ENCODE data around the gene PTCRA. TPM values are rescaled to one million over a fixed set of nuclear protein-coding genes. Genes with fewer than 3 reads are reported as not detected.

PTCRA gene
- total RNA-seq, 1 experiment from 2014 or later: not detected

GRCh38 chr6:42889815-42890214, 26.0 kb upstream of the PTCRA start:
- no peak for TF ChIP-seq TCF7L2 (IDR thresholded peaks at IDR 0.05; ENCODE audit: low read depth, low read length)
- no peak for TF ChIP-seq SIN3A (IDR thresholded peaks at IDR 0.05; ENCODE audit: borderline replicate concordance, insufficient read depth, low read depth, low read length)
- TF ChIP-seq, protein P1, sequence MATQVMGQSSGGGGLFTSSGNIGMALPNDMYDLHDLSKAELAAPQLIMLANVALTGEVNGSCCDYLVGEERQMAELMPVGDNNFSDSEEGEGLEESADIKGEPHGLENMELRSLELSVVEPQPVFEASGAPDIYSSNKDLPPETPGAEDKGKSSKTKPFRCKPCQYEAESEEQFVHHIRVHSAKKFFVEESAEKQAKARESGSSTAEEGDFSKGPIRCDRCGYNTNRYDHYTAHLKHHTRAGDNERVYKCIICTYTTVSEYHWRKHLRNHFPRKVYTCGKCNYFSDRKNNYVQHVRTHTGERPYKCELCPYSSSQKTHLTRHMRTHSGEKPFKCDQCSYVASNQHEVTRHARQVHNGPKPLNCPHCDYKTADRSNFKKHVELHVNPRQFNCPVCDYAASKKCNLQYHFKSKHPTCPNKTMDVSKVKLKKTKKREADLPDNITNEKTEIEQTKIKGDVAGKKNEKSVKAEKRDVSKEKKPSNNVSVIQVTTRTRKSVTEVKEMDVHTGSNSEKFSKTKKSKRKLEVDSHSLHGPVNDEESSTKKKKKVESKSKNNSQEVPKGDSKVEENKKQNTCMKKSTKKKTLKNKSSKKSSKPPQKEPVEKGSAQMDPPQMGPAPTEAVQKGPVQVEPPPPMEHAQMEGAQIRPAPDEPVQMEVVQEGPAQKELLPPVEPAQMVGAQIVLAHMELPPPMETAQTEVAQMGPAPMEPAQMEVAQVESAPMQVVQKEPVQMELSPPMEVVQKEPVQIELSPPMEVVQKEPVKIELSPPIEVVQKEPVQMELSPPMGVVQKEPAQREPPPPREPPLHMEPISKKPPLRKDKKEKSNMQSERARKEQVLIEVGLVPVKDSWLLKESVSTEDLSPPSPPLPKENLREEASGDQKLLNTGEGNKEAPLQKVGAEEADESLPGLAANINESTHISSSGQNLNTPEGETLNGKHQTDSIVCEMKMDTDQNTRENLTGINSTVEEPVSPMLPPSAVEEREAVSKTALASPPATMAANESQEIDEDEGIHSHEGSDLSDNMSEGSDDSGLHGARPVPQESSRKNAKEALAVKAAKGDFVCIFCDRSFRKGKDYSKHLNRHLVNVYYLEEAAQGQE (IDR thresholded peaks at IDR 0.05; ENCODE audit: insufficient read depth in 1 of 2, low read depth in 2 of 2, low read length in 1 of 2): no peak
- TF ChIP-seq POLR2AphosphoS5 (IDR thresholded peaks at IDR 0.05; ENCODE audit: low read depth, low read length): no peak
- TF ChIP-seq, protein P2, sequence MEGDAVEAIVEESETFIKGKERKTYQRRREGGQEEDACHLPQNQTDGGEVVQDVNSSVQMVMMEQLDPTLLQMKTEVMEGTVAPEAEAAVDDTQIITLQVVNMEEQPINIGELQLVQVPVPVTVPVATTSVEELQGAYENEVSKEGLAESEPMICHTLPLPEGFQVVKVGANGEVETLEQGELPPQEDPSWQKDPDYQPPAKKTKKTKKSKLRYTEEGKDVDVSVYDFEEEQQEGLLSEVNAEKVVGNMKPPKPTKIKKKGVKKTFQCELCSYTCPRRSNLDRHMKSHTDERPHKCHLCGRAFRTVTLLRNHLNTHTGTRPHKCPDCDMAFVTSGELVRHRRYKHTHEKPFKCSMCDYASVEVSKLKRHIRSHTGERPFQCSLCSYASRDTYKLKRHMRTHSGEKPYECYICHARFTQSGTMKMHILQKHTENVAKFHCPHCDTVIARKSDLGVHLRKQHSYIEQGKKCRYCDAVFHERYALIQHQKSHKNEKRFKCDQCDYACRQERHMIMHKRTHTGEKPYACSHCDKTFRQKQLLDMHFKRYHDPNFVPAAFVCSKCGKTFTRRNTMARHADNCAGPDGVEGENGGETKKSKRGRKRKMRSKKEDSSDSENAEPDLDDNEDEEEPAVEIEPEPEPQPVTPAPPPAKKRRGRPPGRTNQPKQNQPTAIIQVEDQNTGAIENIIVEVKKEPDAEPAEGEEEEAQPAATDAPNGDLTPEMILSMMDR (IDR thresholded peaks at IDR 0.05): no peak
- no TSS peak for BruUV-seq (replicated peaks)
- in situ Hi-C loops (cut with HindIII; ENCODE audit: low pct_unique_long_range_greater_than_20kb, low sequenced_read_pairs) (no loop called here), intact Hi-C loops (cut with micrococcal nuclease; ENCODE audit: unreplicated experiment) (no loop called here)
- ChIA-PET CTCF (no interaction called here), POLR2A (no interaction called here)
- Histone ChIP-seq H3K27me3 (ENCODE audit: control insufficient read depth, insufficient read depth, low read length) (no peaks in the 10 kb centered on the region), H3K36me3 (ENCODE audit: control insufficient read depth, insufficient read depth, low read length) (peaks cover 8% of the 10 kb centered on the region), H3K27ac (ENCODE audit: low read length) (peak overlapping the region; percentile 96), H3K4me3 (ENCODE audit: low read depth in 2 of 2, low read length in 2 of 2) (peak overlapping the region; percentile 85 to 92), H3K4me1 (ENCODE audit: control insufficient read depth, insufficient read depth, low read length) (peaks cover 3% of the 10 kb centered on the region; the same call in 1 of the 2 replicates), H3K9me3 (ENCODE audit: control insufficient read depth, insufficient read depth, low read depth, low read length) (no peaks in the 10 kb centered on the region)
- DNase-seq (ENCODE audit: low read depth, low spot score) (no peak), ATAC-seq (no peak)

DNA sequence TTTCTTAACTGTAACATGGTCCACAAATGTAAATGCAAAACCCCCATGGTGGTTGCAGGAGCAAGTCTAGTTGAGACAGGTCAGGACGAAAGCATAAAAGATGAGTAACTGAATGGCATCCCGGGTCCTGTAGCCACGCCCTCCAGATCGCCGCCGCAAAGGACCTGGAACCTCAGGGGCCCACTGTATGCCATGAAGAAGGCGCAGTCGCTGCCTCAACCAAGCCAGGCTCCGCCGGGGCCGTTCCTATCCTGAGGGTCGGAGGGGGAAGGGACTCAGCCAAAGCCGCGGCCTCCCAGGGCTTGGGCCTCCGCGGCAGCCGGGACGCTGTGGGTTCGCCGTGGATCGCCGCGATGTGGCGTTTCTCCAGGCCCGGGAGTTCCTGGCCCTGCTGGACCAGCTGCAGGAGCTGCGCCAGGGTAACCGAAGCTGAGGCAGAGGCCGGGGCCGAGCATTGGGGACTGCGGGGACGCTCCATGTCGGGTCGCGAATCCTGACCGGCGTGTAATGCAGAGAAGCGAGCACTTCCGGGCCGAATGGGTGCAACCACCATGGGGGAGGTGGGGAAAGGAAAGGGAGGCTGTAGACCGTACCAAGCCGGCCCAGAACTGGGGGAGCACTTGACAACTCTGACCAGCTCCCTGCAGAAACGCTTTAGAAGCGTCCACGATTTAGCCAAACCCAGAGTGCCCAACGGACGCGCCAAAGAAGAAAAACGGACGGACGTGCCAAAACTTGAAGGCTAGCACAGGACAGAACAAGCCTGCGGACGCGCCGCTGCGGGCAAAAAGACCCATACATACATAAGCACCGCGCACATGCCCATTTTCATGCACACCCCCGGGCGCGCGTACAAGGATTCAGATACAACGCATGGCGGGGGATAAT, 25.3 kb upstream of the PTCRA start:
- Histone ChIP-seq H3K27ac (ENCODE audit: low read length) (peak overlapping the region; percentile 96), H3K9me3 (ENCODE audit: control insufficient read depth, insufficient read depth, low read depth, low read length) (no peaks in the 10 kb centered on the region), H3K36me3 (ENCODE audit: control insufficient read depth, insufficient read depth, low read length) (peaks cover 6% of the 10 kb centered on the region), H3K4me1 (ENCODE audit: control insufficient read depth, insufficient read depth, low read length) (peaks cover 3% of the 10 kb centered on the region; the same call in 1 of the 2 replicates), H3K27me3 (ENCODE audit: control insufficient read depth, insufficient read depth, low read length) (no peaks in the 10 kb centered on the region), H3K4me3 (ENCODE audit: low read depth in 2 of 2, low read length in 2 of 2) (peak overlapping the region; percentile 85 to 92)
- TSS peak; percentile 99 for BruUV-seq (replicated peaks)
- ATAC-seq: peak; percentile 93
- intact Hi-C loops (cut with micrococcal nuclease; ENCODE audit: unreplicated experiment) (no loop called here), in situ Hi-C loops (cut with HindIII; ENCODE audit: low pct_unique_long_range_greater_than_20kb, low sequenced_read_pairs) (no loop called here)
- ChIA-PET CTCF (no interaction called here), POLR2A (interaction anchor here (0.5 to 0.7 kb wide), 5 partner anchors 55 to 477 kb away, joined by 3 to 10 read pairs (median 4); no protein-coding TSS in a partner anchor)
- 0 out of 2 replicates have a peak, but pooled peaks have one; percentile 26 for TF ChIP-seq SIN3A (IDR thresholded peaks at IDR 0.05; ENCODE audit: borderline replicate concordance, insufficient read depth, low read depth, low read length)
- peak; percentile 71 for TF ChIP-seq TCF7L2 (IDR thresholded peaks at IDR 0.05; ENCODE audit: low read depth, low read length)
- TF ChIP-seq, protein P1 (IDR thresholded peaks at IDR 0.05; ENCODE audit: insufficient read depth in 1 of 2, low read depth in 2 of 2, low read length in 1 of 2): peak in 1 of 2 experiments; percentile 57; a peak in 1 of 4 replicates
- peak; percentile 97 for TF ChIP-seq POLR2AphosphoS5 (IDR thresholded peaks at IDR 0.05; ENCODE audit: low read depth, low read length)
- TF ChIP-seq, protein P2 (IDR thresholded peaks at IDR 0.05): no peak
- peak; percentile 90 for DNase-seq (ENCODE audit: low read depth, low spot score)
